ENCODE measurements around the gene CCNB3. TPM values are rescaled to one million over a fixed set of nuclear protein-coding genes. Genes with fewer than 3 reads are reported as not detected.

The CCNB3 gene
- total RNA-seq, 1 donor from 2014 or later, result 0.66 TPM

- no peak overlapping the region for H3K4me3 Mint-ChIP-seq (ENCODE audit: unreplicated experiment)
- H3K4me1 Mint-ChIP-seq (ENCODE audit: low read depth, unreplicated experiment), result no peaks in the 10 kb centered on the region
- no peak for TF ChIP-seq CTCF (IDR thresholded peaks at IDR 0.05; ENCODE audit: partially characterized antibody, unreplicated experiment)
- H3K27me3 Mint-ChIP-seq (ENCODE audit: unreplicated experiment), result peaks cover 1% of the 10 kb centered on the region
- H3K9me3 Mint-ChIP-seq (ENCODE audit: unreplicated experiment), result no peaks in the 10 kb centered on the region
- no peak for DNase-seq
- H3K36me3 Mint-ChIP-seq (ENCODE audit: unreplicated experiment), result no peaks in the 10 kb centered on the region
- no peak overlapping the region for H3K27ac Mint-ChIP-seq (ENCODE audit: unreplicated experiment)
Observed at GRCh38 chrX:50372966-50373365, 168.4 kb downstream of the CCNB3 start.

GRCh38 chrX:50375481-50376267 lies 171.1 kb downstream of the CCNB3 start:
- no peak overlapping the region for H3K4me3 Mint-ChIP-seq (ENCODE audit: unreplicated experiment)
- no peaks in the 10 kb centered on the region for H3K9me3 Mint-ChIP-seq (ENCODE audit: unreplicated experiment)
- no peak overlapping the region for H3K27ac Mint-ChIP-seq (ENCODE audit: unreplicated experiment)
- no peaks in the 10 kb centered on the region for H3K4me1 Mint-ChIP-seq (ENCODE audit: low read depth, unreplicated experiment)
- no peaks in the 10 kb centered on the region for H3K36me3 Mint-ChIP-seq (ENCODE audit: unreplicated experiment)
- H3K27me3 Mint-ChIP-seq (ENCODE audit: unreplicated experiment), result peaks cover 1% of the 10 kb centered on the region
- DNase-seq, result no peak
- no peak for TF ChIP-seq CTCF (IDR thresholded peaks at IDR 0.05; ENCODE audit: partially characterized antibody, unreplicated experiment)

GRCh38 chrX:50381729-50382415 lies 177.3 kb downstream of the CCNB3 start:
- Mint-ChIP-seq H3K9me3 (ENCODE audit: unreplicated experiment) (no peaks in the 10 kb centered on the region), H3K27ac (ENCODE audit: unreplicated experiment) (no peak overlapping the region), H3K27me3 (ENCODE audit: unreplicated experiment) (no peaks in the 10 kb centered on the region), H3K36me3 (ENCODE audit: unreplicated experiment) (no peaks in the 10 kb centered on the region), H3K4me3 (ENCODE audit: unreplicated experiment) (no peak overlapping the region), H3K4me1 (ENCODE audit: low read depth, unreplicated experiment) (no peaks in the 10 kb centered on the region)
- DNase-seq, result no peak
- TF ChIP-seq CTCF (IDR thresholded peaks at IDR 0.05; ENCODE audit: partially characterized antibody, unreplicated experiment), result no peak

GRCh38 chrX:50386520-50386919 lies 182.0 kb downstream of the CCNB3 start:
- H3K4me1 Mint-ChIP-seq (ENCODE audit: low read depth, unreplicated experiment), result no peaks in the 10 kb centered on the region
- TF ChIP-seq CTCF (IDR thresholded peaks at IDR 0.05; ENCODE audit: partially characterized antibody, unreplicated experiment), result no peak
- H3K4me3 Mint-ChIP-seq (ENCODE audit: unreplicated experiment), result no peak overlapping the region
- no peak overlapping the region for H3K27ac Mint-ChIP-seq (ENCODE audit: unreplicated experiment)
- no peaks in the 10 kb centered on the region for H3K27me3 Mint-ChIP-seq (ENCODE audit: unreplicated experiment)
- no peaks in the 10 kb centered on the region for H3K9me3 Mint-ChIP-seq (ENCODE audit: unreplicated experiment)
- no peaks in the 10 kb centered on the region for H3K36me3 Mint-ChIP-seq (ENCODE audit: unreplicated experiment)
- no peak for DNase-seq

GRCh38 chrX:50393902-50394301 lies 189.3 kb downstream of the CCNB3 start:
- no peak overlapping the region for H3K27ac Mint-ChIP-seq (ENCODE audit: unreplicated experiment)
- DNase-seq, result no peak
- H3K4me3 Mint-ChIP-seq (ENCODE audit: unreplicated experiment), result no peak overlapping the region
- H3K27me3 Mint-ChIP-seq (ENCODE audit: unreplicated experiment), result peaks cover 2% of the 10 kb centered on the region
- peaks cover 3% of the 10 kb centered on the region for H3K9me3 Mint-ChIP-seq (ENCODE audit: unreplicated experiment)
- no peak for TF ChIP-seq CTCF (IDR thresholded peaks at IDR 0.05; ENCODE audit: partially characterized antibody, unreplicated experiment)
- H3K4me1 Mint-ChIP-seq (ENCODE audit: low read depth, unreplicated experiment), result no peaks in the 10 kb centered on the region
- H3K36me3 Mint-ChIP-seq (ENCODE audit: unreplicated experiment), result no peaks in the 10 kb centered on the region
